Measurements from ENCODE around the gene KRTCAP2.

Gene KRTCAP2

GRCh38 chr1:155207806-155208540 lies 34.9 kb upstream of the KRTCAP2 start, which contains the start of gene THBS3:
TSS of gene THBS3 (minus strand) at chr1:155207897. CDS start at chr1:155207876, 21 bp downstream.
- Histone ChIP-seq H3K36me3 (replicated peaks; ENCODE audit: insufficient read depth, low read length) (no peaks in the 10 kb centered on the region), H3K9me2 (replicated peaks; ENCODE audit: insufficient read depth, low read length) (no peaks in the 10 kb centered on the region), H3K4me1 (ENCODE audit: low read length) (peaks cover 13% of the 10 kb centered on the region), H3F3A (ENCODE audit: insufficient read depth, low read length) (peaks cover 10% of the 10 kb centered on the region), H4K20me1 (ENCODE audit: insufficient read depth, low read length) (no peaks in the 10 kb centered on the region), H3K4me3 (ENCODE audit: low read length) (peak within 1 kb of the TSS; percentile 95), H3K27me3 (replicated peaks; ENCODE audit: insufficient read depth, low read length) (peaks cover 7% of the 10 kb centered on the region), H3K4me2 (ENCODE audit: low read depth, low read length) (peak within 1 kb of the TSS; percentile 86), H3K9me3 (replicated peaks; ENCODE audit: insufficient read depth, low read length) (no peaks in the 10 kb centered on the region), H3K79me2 (ENCODE audit: low read length) (peaks cover 9% of the 10 kb centered on the region; the same call in 1 of the 2 replicates), H3K9ac (ENCODE audit: low read length) (peak within 1 kb of the TSS; percentile 100), H3K27ac (ENCODE audit: low read length) (peak within 1 kb of the TSS; percentile 84), H2AFZ (ENCODE audit: low read length) (peak within 1 kb of the TSS; percentile 92)
- no peak for TF ChIP-seq EZH2phosphoT487 (IDR thresholded peaks at IDR 0.05; ENCODE audit: low read length)
- no peak for TF ChIP-seq CTCF (IDR thresholded peaks at IDR 0.05; ENCODE audit: low read length)
- TF ChIP-seq EZH2 (optimal IDR thresholded peaks at IDR 0.05; ENCODE audit: low read depth, low read length): no peak
- DNase-seq: no peak

GRCh38 chr1:155206891-155207805 lies 34.0 kb upstream of the KRTCAP2 start:
- peaks cover 9% of the 10 kb centered on the region; the same call in 1 of the 2 replicates for H3K79me2 ChIP-seq (ENCODE audit: low read length)
- peak overlapping the region; percentile 72 for H2AFZ ChIP-seq (ENCODE audit: low read length)
- H3K4me1 ChIP-seq (ENCODE audit: low read length): peaks cover 13% of the 10 kb centered on the region
- H4K20me1 ChIP-seq (ENCODE audit: insufficient read depth, low read length): no peaks in the 10 kb centered on the region
- TF ChIP-seq EZH2 (optimal IDR thresholded peaks at IDR 0.05; ENCODE audit: low read depth, low read length): no peak
- TF ChIP-seq CTCF (IDR thresholded peaks at IDR 0.05; ENCODE audit: low read length): peak; percentile 98
- H3K27me3 ChIP-seq (replicated peaks; ENCODE audit: insufficient read depth, low read length): peaks cover 15% of the 10 kb centered on the region
- peak overlapping the region; percentile 32; the same call in 1 of the 2 replicates for H3K9ac ChIP-seq (ENCODE audit: low read length)
- H3K36me3 ChIP-seq (replicated peaks; ENCODE audit: insufficient read depth, low read length): no peaks in the 10 kb centered on the region
- H3K4me3 ChIP-seq (ENCODE audit: low read length): no peak overlapping the region
- peak; percentile 91 for DNase-seq
- H3K27ac ChIP-seq (ENCODE audit: low read length): no peak overlapping the region
- H3K4me2 ChIP-seq (ENCODE audit: low read depth, low read length): peak overlapping the region; percentile 56; the same call in 1 of the 2 replicates
- H3K9me3 ChIP-seq (replicated peaks; ENCODE audit: insufficient read depth, low read length): no peaks in the 10 kb centered on the region
- no peaks in the 10 kb centered on the region for H3K9me2 ChIP-seq (replicated peaks; ENCODE audit: insufficient read depth, low read length)
- H3F3A ChIP-seq (ENCODE audit: insufficient read depth, low read length): peaks cover 10% of the 10 kb centered on the region

GRCh38 chr1:155205969-155206593 lies 33.0 kb upstream of the KRTCAP2 start:
- no peaks in the 10 kb centered on the region for H3K9me3 ChIP-seq (replicated peaks; ENCODE audit: insufficient read depth, low read length)
- H3K4me1 ChIP-seq (ENCODE audit: low read length): peaks cover 13% of the 10 kb centered on the region
- H3K36me3 ChIP-seq (replicated peaks; ENCODE audit: insufficient read depth, low read length): no peaks in the 10 kb centered on the region
- no peaks in the 10 kb centered on the region for H4K20me1 ChIP-seq (ENCODE audit: insufficient read depth, low read length)
- peaks cover 10% of the 10 kb centered on the region for H3F3A ChIP-seq (ENCODE audit: insufficient read depth, low read length)
- H3K79me2 ChIP-seq (ENCODE audit: low read length): peaks cover 9% of the 10 kb centered on the region; the same call in 1 of the 2 replicates
- no peak overlapping the region for H2AFZ ChIP-seq (ENCODE audit: low read length)
- peaks cover 24% of the 10 kb centered on the region for H3K27me3 ChIP-seq (replicated peaks; ENCODE audit: insufficient read depth, low read length)
- no peak overlapping the region for H3K4me3 ChIP-seq (ENCODE audit: low read length)
- no peak overlapping the region for H3K4me2 ChIP-seq (ENCODE audit: low read depth, low read length)
- DNase-seq: no peak
- H3K9me2 ChIP-seq (replicated peaks; ENCODE audit: insufficient read depth, low read length): no peaks in the 10 kb centered on the region
- no peak overlapping the region for H3K9ac ChIP-seq (ENCODE audit: low read length)
- no peak for TF ChIP-seq EZH2phosphoT487 (IDR thresholded peaks at IDR 0.05; ENCODE audit: low read length)
- H3K27ac ChIP-seq (ENCODE audit: low read length): no peak overlapping the region
